ENCODE measurements around the gene PAX8.

DNA sequence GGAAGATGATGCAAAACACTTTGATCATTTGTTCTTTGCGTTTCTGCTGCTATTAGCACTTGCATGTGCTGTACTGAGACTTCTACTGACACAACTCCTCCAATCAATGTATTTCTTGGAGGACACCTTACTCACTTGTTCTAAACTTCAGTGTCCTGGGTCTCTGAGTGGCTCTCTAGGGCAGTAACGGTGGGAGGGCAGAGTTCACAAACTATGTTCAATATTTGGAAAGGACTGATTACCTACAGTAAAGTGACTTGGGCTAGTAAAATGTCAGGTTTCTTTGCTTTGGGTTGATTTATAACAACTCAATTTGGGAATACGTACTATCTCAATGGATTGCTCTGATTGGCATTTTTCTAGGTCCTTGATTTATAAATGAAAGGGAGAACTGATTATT lies 49.3 kb upstream of the PAX8 start:
- TF ChIP-seq POLR2A (IDR thresholded peaks at IDR 0.05) = no peak
- no peak for TF ChIP-seq POLR2AphosphoS5 (IDR thresholded peaks at IDR 0.05)
- TF ChIP-seq, protein P1, sequence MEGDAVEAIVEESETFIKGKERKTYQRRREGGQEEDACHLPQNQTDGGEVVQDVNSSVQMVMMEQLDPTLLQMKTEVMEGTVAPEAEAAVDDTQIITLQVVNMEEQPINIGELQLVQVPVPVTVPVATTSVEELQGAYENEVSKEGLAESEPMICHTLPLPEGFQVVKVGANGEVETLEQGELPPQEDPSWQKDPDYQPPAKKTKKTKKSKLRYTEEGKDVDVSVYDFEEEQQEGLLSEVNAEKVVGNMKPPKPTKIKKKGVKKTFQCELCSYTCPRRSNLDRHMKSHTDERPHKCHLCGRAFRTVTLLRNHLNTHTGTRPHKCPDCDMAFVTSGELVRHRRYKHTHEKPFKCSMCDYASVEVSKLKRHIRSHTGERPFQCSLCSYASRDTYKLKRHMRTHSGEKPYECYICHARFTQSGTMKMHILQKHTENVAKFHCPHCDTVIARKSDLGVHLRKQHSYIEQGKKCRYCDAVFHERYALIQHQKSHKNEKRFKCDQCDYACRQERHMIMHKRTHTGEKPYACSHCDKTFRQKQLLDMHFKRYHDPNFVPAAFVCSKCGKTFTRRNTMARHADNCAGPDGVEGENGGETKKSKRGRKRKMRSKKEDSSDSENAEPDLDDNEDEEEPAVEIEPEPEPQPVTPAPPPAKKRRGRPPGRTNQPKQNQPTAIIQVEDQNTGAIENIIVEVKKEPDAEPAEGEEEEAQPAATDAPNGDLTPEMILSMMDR (IDR thresholded peaks at IDR 0.05) = no peak
